Measurements from ENCODE around the gene PTPN13.

Gene PTPN13

GRCh38 chr4:86704601-86705000 lies 110.5 kb downstream of the PTPN13 start:
- H3K27me3 ChIP-seq (ENCODE audit: control insufficient read depth, low read length) = no peaks in the 10 kb centered on the region; the same call in 1 of the 2 replicates
- H4K20me1 ChIP-seq (ENCODE audit: control insufficient read depth, insufficient read depth, low read depth, low read length) = no peaks in the 10 kb centered on the region
- H3K4me1 ChIP-seq (ENCODE audit: control insufficient read depth, low read length) = no peaks in the 10 kb centered on the region
- no peak overlapping the region for H3K4me3 ChIP-seq (ENCODE audit: low read length)
- H3K36me3 ChIP-seq (ENCODE audit: control insufficient read depth, low read length) = no peaks in the 10 kb centered on the region
- H3K4me2 ChIP-seq (ENCODE audit: low read length) = no peak overlapping the region
- H3K27ac ChIP-seq (ENCODE audit: low read depth, low read length) = no peak overlapping the region
- H3K9me2 ChIP-seq (replicated peaks; ENCODE audit: control insufficient read depth, low read length) = no peaks in the 10 kb centered on the region
- H3F3A ChIP-seq (ENCODE audit: control insufficient read depth, insufficient read depth) = no peaks in the 10 kb centered on the region
- no peaks in the 10 kb centered on the region for H3K9me3 ChIP-seq (ENCODE audit: control insufficient read depth, insufficient read depth, low read length)
- no peaks in the 10 kb centered on the region for H3K79me2 ChIP-seq (ENCODE audit: control insufficient read depth, low read length)
- TF ChIP-seq CTCF (IDR thresholded peaks at IDR 0.05; ENCODE audit: low read depth, low read length, poor library complexity, severe bottlenecking) (no peak), EZH2phosphoT487 (IDR thresholded peaks at IDR 0.05; ENCODE audit: borderline replicate concordance, low read length) (no peak)

- Histone ChIP-seq H3F3A (ENCODE audit: control insufficient read depth, insufficient read depth) (no peaks in the 10 kb centered on the region), H3K9me2 (replicated peaks; ENCODE audit: control insufficient read depth, low read length) (no peaks in the 10 kb centered on the region), H3K4me2 (ENCODE audit: low read length) (no peak overlapping the region), H3K9me3 (ENCODE audit: control insufficient read depth, insufficient read depth, low read length) (no peaks in the 10 kb centered on the region), H3K36me3 (ENCODE audit: control insufficient read depth, low read length) (no peaks in the 10 kb centered on the region), H3K4me3 (ENCODE audit: low read length) (no peak overlapping the region), H3K4me1 (ENCODE audit: control insufficient read depth, low read length) (no peaks in the 10 kb centered on the region), H3K27ac (ENCODE audit: low read depth, low read length) (no peak overlapping the region), H4K20me1 (ENCODE audit: control insufficient read depth, insufficient read depth, low read depth, low read length) (no peaks in the 10 kb centered on the region), H3K27me3 (ENCODE audit: control insufficient read depth, low read length) (no peaks in the 10 kb centered on the region; the same call in 1 of the 2 replicates), H3K79me2 (ENCODE audit: control insufficient read depth, low read length) (no peaks in the 10 kb centered on the region)
- no peak for TF ChIP-seq CTCF (IDR thresholded peaks at IDR 0.05; ENCODE audit: low read depth, low read length, poor library complexity, severe bottlenecking)
Observed at GRCh38 chr4:86706923-86707597, 112.9 kb downstream of the PTPN13 start.

GRCh38 chr4:86717651-86718050 lies 123.5 kb downstream of the PTPN13 start:
- Histone ChIP-seq H3K27me3 (ENCODE audit: control insufficient read depth, low read length) (peaks cover 11% of the 10 kb centered on the region), H3K4me2 (ENCODE audit: low read length) (no peak overlapping the region), H3K36me3 (ENCODE audit: control insufficient read depth, low read length) (no peaks in the 10 kb centered on the region), H3K4me3 (ENCODE audit: low read length) (no peak overlapping the region), H3K27ac (ENCODE audit: low read depth, low read length) (no peak overlapping the region), H3K9me2 (replicated peaks; ENCODE audit: control insufficient read depth, low read length) (no peaks in the 10 kb centered on the region), H4K20me1 (ENCODE audit: control insufficient read depth, insufficient read depth, low read depth, low read length) (no peaks in the 10 kb centered on the region), H3F3A (ENCODE audit: control insufficient read depth, insufficient read depth) (no peaks in the 10 kb centered on the region), H3K79me2 (ENCODE audit: control insufficient read depth, low read length) (no peaks in the 10 kb centered on the region), H3K4me1 (ENCODE audit: control insufficient read depth, low read length) (no peaks in the 10 kb centered on the region), H3K9me3 (ENCODE audit: control insufficient read depth, insufficient read depth, low read length) (no peaks in the 10 kb centered on the region)
- TF ChIP-seq CTCF (IDR thresholded peaks at IDR 0.05; ENCODE audit: low read depth, low read length, poor library complexity, severe bottlenecking) (no peak), EZH2phosphoT487 (IDR thresholded peaks at IDR 0.05; ENCODE audit: borderline replicate concordance, low read length) (no peak)

Measured in DOHH2 (cell line).